ENCODE measurements around the gene LRRC75B. TPM values are rescaled to one million over a fixed set of nuclear protein-coding genes. Genes with fewer than 3 reads are reported as not detected.

LRRC75B gene
- total and polyA plus RNA-seq, 2 of the 13 experiments (the other 11 are each of a cell fraction or from before 2014, with no cell fraction given): 11.8 to 34.8 TPM

- 0 out of 2 replicates have a peak, but pooled peaks have one; percentile 15 for TF ChIP-seq HMG20B (CRISPR knock-in tag; conservative IDR thresholded peaks at IDR 0.05)
- TF ChIP-seq ZNF605 (CRISPR knock-in tag; IDR thresholded peaks at IDR 0.05): peak; percentile 77; the same call in 1 of the 2 replicates
- TF ChIP-seq ARID4A (CRISPR knock-in tag; IDR thresholded peaks at IDR 0.05; ENCODE audit: borderline replicate concordance): no peak; the same call in none of the 2 replicates
- TF ChIP-seq ZKSCAN5 (CRISPR knock-in tag; IDR thresholded peaks at IDR 0.05): no peak
- TF ChIP-seq ZNF256 (CRISPR knock-in tag; conservative IDR thresholded peaks at IDR 0.05): no peak
- no peak for TF ChIP-seq ZFP90 (CRISPR knock-in tag; IDR thresholded peaks at IDR 0.05; ENCODE audit: borderline replicate concordance)
- TF ChIP-seq MATR3 (CRISPR knock-in tag; IDR thresholded peaks at IDR 0.05): no peak
- TF ChIP-seq ZNF563 (CRISPR knock-in tag; IDR thresholded peaks at IDR 0.05): 0 out of 2 replicates have a peak, but pooled peaks have one; percentile 10
- TF ChIP-seq ZNF547 (CRISPR knock-in tag; IDR thresholded peaks at IDR 0.05): no peak
- TF ChIP-seq POGK (CRISPR knock-in tag; conservative IDR thresholded peaks at IDR 0.05): 0 out of 2 replicates have a peak, but pooled peaks have one; percentile 26
- peak in 1 of 2 experiments; percentile 30; a peak in 1 of 4 replicates for TF ChIP-seq REST (IDR thresholded peaks at IDR 0.05; ENCODE audit: borderline replicate concordance in 1 of 2, low read depth in 1 of 2, low read length in 2 of 2)
- TF ChIP-seq NPAS2 (CRISPR knock-in tag; IDR thresholded peaks at IDR 0.05; ENCODE audit: borderline replicate concordance): no peak
- TF ChIP-seq SIN3A (IDR thresholded peaks at IDR 0.05; ENCODE audit: borderline replicate concordance, low read depth, low read length): 0 out of 2 replicates have a peak, but pooled peaks have one; percentile 48
- TF ChIP-seq PHB2 (IDR thresholded peaks at IDR 0.05; ENCODE audit: partially characterized antibody): no peak
- no peak for TF ChIP-seq ISX (CRISPR knock-in tag; conservative IDR thresholded peaks at IDR 0.05)
- no peak for TF ChIP-seq ZNF274 (CRISPR knock-in tag; IDR thresholded peaks at IDR 0.05)
- TF ChIP-seq MEF2D (CRISPR knock-in tag; IDR thresholded peaks at IDR 0.05): no peak; the same call in 1 of the 2 replicates
- TF ChIP-seq POLR2G (IDR thresholded peaks at IDR 0.05; ENCODE audit: low read depth, low read length): peak; percentile 73
- TF ChIP-seq ATF7 (IDR thresholded peaks at IDR 0.05): no peak
- 0 out of 2 replicates have a peak, but pooled peaks have one; percentile 34 for TF ChIP-seq ATF7 (CRISPR knock-in tag; IDR thresholded peaks at IDR 0.05)
Measured at GRCh38 chr22:24554313-24555164, 38.3 kb downstream of the LRRC75B start, which contains the start of gene GUCD1 (continued).

All from HepG2 (cell line).